HepG2 (cell line): ENCODE data around the gene PFKM. TPM values are rescaled to one million over a fixed set of nuclear protein-coding genes. Genes with fewer than 3 reads are reported as not detected.

Experiments
- BORCS8-MEF2B ChIP-seq: sonication (generic); formaldehyde crosslinking; IDR thresholded peaks from 2 replicates; pipeline ENCODE4 v1.8.0; 2022; ENCODE audit warnings: mild to moderate bottlenecking, missing genetic modification reagents
- CBFB ChIP-seq: sonication (generic); formaldehyde crosslinking; IDR thresholded peaks from 2 replicates; pipeline ENCODE4 v1.4.0; 2020; ENCODE audit warnings: missing genetic modification reagents
- CERS6 ChIP-seq: sonication (generic); formaldehyde crosslinking; IDR thresholded peaks from 2 replicates; pipeline ENCODE4 v1.5.0; 2020; ENCODE audit warnings: missing genetic modification reagents
- FOXJ3 ChIP-seq: sonication (generic); formaldehyde crosslinking; IDR thresholded peaks from 2 replicates; pipeline ENCODE4 v1.4.0; 2020; ENCODE audit warnings: missing genetic modification reagents, mild to moderate bottlenecking, borderline replicate concordance
- GFI1 ChIP-seq: sonication (generic); formaldehyde crosslinking; IDR thresholded peaks from 2 replicates; pipeline ENCODE4 v1.5.0; 2020; ENCODE audit warnings: missing genetic modification reagents, mild to moderate bottlenecking, borderline replicate concordance
- KDM1A ChIP-seq: IDR thresholded peaks from 2 replicates; pipeline ENCODE4 v1.6.1; 2016; ENCODE audit warnings: missing compliant biosample characterization
- KDM3A ChIP-seq: IDR thresholded peaks from 2 replicates; pipeline ENCODE4 v1.6.1; 2018; ENCODE audit warnings: low read depth, missing compliant biosample characterization
- NR0B2 ChIP-seq: sonication (generic); formaldehyde crosslinking; IDR thresholded peaks from 2 replicates; pipeline ENCODE4 v1.4.0; 2020; ENCODE audit warnings: mild to moderate bottlenecking, missing genetic modification reagents
- NR2F2 ChIP-seq: IDR thresholded peaks from 2 replicates; pipeline ENCODE4 v1.6.1; 2012; ENCODE audit warnings: low read depth, inconsistent platforms, borderline replicate concordance
- NR2F6 ChIP-seq, 2 experiments: IDR thresholded peaks; 2 replicates each; pipeline ENCODE4 v1.6.1; 2016; ENCODE audit warnings: antibody characterized with exemption in 1 of 2, mild to moderate bottlenecking in 1 of 2
- PITX1 ChIP-seq: sonication (generic); formaldehyde crosslinking; IDR thresholded peaks from 2 replicates; pipeline ENCODE4 v1.5.1; 2020; ENCODE audit warnings: mild to moderate bottlenecking, missing genetic modification reagents
- RFX3 ChIP-seq: IDR thresholded peaks from 2 replicates; pipeline ENCODE4 v1.6.1; 2016; ENCODE audit warnings: missing biosample characterization, missing genetic modification reagents
- RXRB ChIP-seq: IDR thresholded peaks from 2 replicates; pipeline ENCODE4 v1.6.1; 2016; ENCODE audit warnings: borderline replicate concordance, missing genetic modification reagents, missing compliant biosample characterization
- SMAD3 ChIP-seq: sonication (generic); formaldehyde crosslinking; IDR thresholded peaks from 2 replicates; pipeline ENCODE4 v1.4.0; 2020; ENCODE audit warnings: missing genetic modification reagents
- SOX13 ChIP-seq, 3 experiments: fragments of 450-650 bp in 1 of 3; sonication (generic) in 1 of 3; formaldehyde crosslinking in 1 of 3; IDR thresholded peaks in 2 of 3; conservative IDR thresholded peaks in 1 of 3; 2 replicates each; pipeline versions ENCODE4 v1.5.0 to v1.6.1; 2016 to 2020; ENCODE audit warnings: antibody characterized with exemption in 1 of 3, mild to moderate bottlenecking in 1 of 3, missing compliant biosample characterization in 1 of 3, missing genetic modification reagents in 1 of 3, moderate library complexity in 1 of 3
- TEAD3 ChIP-seq: optimal IDR thresholded peaks from 2 replicates; pipeline ENCODE3; 2016; ENCODE audit warnings: borderline replicate concordance
- ZBTB39 ChIP-seq: sonication (generic); formaldehyde crosslinking; IDR thresholded peaks from 2 replicates; pipeline ENCODE4 v1.5.0; 2020; ENCODE audit warnings: missing genetic modification reagents
- ZFP37 ChIP-seq: sonication (generic); formaldehyde crosslinking; IDR thresholded peaks from 2 replicates; pipeline ENCODE4 v1.4.0; 2020; ENCODE audit warnings: missing genetic modification reagents, borderline replicate concordance
- ZNF143 ChIP-seq: sonication (generic); formaldehyde crosslinking; IDR thresholded peaks from 2 replicates; pipeline ENCODE4 v1.4.0; 2020; ENCODE audit warnings: missing genetic modification reagents
- ZNF224 ChIP-seq: sonication (generic); formaldehyde crosslinking; IDR thresholded peaks from 2 replicates; pipeline ENCODE4 v1.5.0; 2020; ENCODE audit warnings: mild to moderate bottlenecking, missing genetic modification reagents
- ZNF556 ChIP-seq: sonication (generic); formaldehyde crosslinking; IDR thresholded peaks from 2 replicates; pipeline ENCODE4 v1.4.0; 2020; ENCODE audit warnings: mild to moderate bottlenecking, missing genetic modification reagents, borderline replicate concordance
- ZNF614 ChIP-seq: IDR thresholded peaks from 2 replicates; pipeline ENCODE4 v1.6.1; 2018; ENCODE audit warnings: missing biosample characterization, missing genetic modification reagents, inconsistent platforms, borderline replicate concordance
- ZNF629 ChIP-seq: sonication (generic); formaldehyde crosslinking; conservative IDR thresholded peaks from 2 replicates; pipeline ENCODE4 v1.5.0; 2020; ENCODE audit warnings: missing genetic modification reagents
- ZNF674 ChIP-seq: sonication (generic); formaldehyde crosslinking; IDR thresholded peaks from 2 replicates; pipeline ENCODE4 v1.5.0; 2020; ENCODE audit warnings: low read depth, mild to moderate bottlenecking, missing genetic modification reagents
- ZNF678 ChIP-seq: sonication (generic); formaldehyde crosslinking; IDR thresholded peaks from 2 replicates; pipeline ENCODE4 v1.4.0; 2020; ENCODE audit warnings: mild to moderate bottlenecking, missing genetic modification reagents
- ZNF710 ChIP-seq: sonication (generic); formaldehyde crosslinking; IDR thresholded peaks from 2 replicates; pipeline ENCODE4 v1.5.0; 2020; ENCODE audit warnings: mild to moderate bottlenecking, missing genetic modification reagents, borderline replicate concordance
- ZNF75D ChIP-seq: sonication (generic); formaldehyde crosslinking; IDR thresholded peaks from 2 replicates; pipeline ENCODE4 v1.8.1; 2023; ENCODE audit warnings: missing genetic modification reagents, mild to moderate bottlenecking, borderline replicate concordance
- polyA plus RNA-seq, 8 experiments: library from polyadenylated mRNA; depleted of rRNA in 3 of 8; stranded (reverse) in 7 of 8; unstranded in 1 of 8; fragments of >200 nt; fragmentation: Illumina TruSeq in 4 of 8; extraction: Trizol in 4 of 8; gene quantifications; 2 replicates each; pipeline versions ENCODE4 v1.2.1 to v1.2.3, GENCODE V29; 2011 to 2016; ENCODE audit warnings: low read depth in 4 of 8, missing spikeins in 1 of 8, mixed read lengths in 1 of 8; ENCODE audit not compliant: insufficient read depth in 1 of 8
- total RNA-seq, 5 experiments: library from RNA; depleted of rRNA; stranded (reverse); fragments of >200 nt; fragmentation: Illumina TruSeq; extraction: Trizol; gene quantifications; 2 replicates each; pipeline ENCODE4 v1.2.3, GENCODE V29; 2016; ENCODE audit warnings: low read depth in 1 of 5

The PFKM gene
- total and polyA plus RNA-seq, 2 of the 13 experiments (the other 11 are each of a cell fraction or from before 2014, with no cell fraction given): 1.9 to 2.4 TPM

GRCh38 chr12:48123169-48123568 is 4.0 kb downstream of the PFKM start (continued):
- TF ChIP-seq ZBTB39 (no peak), GFI1 (CRISPR knock-in tag) (no peak), ZNF678 (CRISPR knock-in tag) (no peak), ZNF224 (no peak), SMAD3 (CRISPR knock-in tag) (no peak), FOXJ3 (no peak), ZNF674 (CRISPR knock-in tag) (no peak), NR2F6 (IDR thresholded peaks at IDR 0.05) (peak; percentile 19; the same call in 1 of the 2 replicates), NR2F6 (CRISPR knock-in tag; IDR thresholded peaks at IDR 0.05) (no peak), CERS6 (CRISPR knock-in tag) (no peak), BORCS8-MEF2B (CRISPR knock-in tag) (no peak), ZNF614 (CRISPR knock-in tag) (no peak), ZNF75D (CRISPR knock-in tag) (no peak), RFX3 (no peak), ZNF629 (no peak), NR0B2 (CRISPR knock-in tag) (no peak), ZFP37 (CRISPR knock-in tag) (no peak), ZNF143 (CRISPR knock-in tag) (no peak), ZNF556 (CRISPR knock-in tag) (no peak), SOX13 (IDR thresholded peaks at IDR 0.05) (no peak), SOX13 (CRISPR knock-in tag; conservative IDR thresholded peaks at IDR 0.05 in 1 of 2, IDR thresholded peaks at IDR 0.05 in 1 of 2) (no peak), PITX1 (CRISPR knock-in tag) (peak; percentile 64; the same call in 1 of the 2 replicates), KDM1A (CRISPR knock-in tag) (0 out of 2 replicates have a peak, but pooled peaks have one; percentile 24), RXRB (peak; percentile 50; the same call in 1 of the 2 replicates), TEAD3 (peak; percentile 57), KDM3A (CRISPR knock-in tag) (no peak), CBFB (CRISPR knock-in tag) (no peak), ZNF710 (peak; percentile 67; the same call in 1 of the 2 replicates), NR2F2 (peak; percentile 60; the same call in 1 of the 2 replicates)
